Stimulated activated CD4-positive, alpha-beta T cell treated with anti-CD3 and anti-CD28 coated beads, Interleukin-1b, Interleukin-23, amount 100 ng/mL, for 48 hours (primary cell): Measurements from ENCODE around the gene BTD.

Experiments
- DNase-seq: peaks from one replicate; pipeline ENCODE4 v3.0.0-alpha.2; 2020

The BTD gene

DNA sequence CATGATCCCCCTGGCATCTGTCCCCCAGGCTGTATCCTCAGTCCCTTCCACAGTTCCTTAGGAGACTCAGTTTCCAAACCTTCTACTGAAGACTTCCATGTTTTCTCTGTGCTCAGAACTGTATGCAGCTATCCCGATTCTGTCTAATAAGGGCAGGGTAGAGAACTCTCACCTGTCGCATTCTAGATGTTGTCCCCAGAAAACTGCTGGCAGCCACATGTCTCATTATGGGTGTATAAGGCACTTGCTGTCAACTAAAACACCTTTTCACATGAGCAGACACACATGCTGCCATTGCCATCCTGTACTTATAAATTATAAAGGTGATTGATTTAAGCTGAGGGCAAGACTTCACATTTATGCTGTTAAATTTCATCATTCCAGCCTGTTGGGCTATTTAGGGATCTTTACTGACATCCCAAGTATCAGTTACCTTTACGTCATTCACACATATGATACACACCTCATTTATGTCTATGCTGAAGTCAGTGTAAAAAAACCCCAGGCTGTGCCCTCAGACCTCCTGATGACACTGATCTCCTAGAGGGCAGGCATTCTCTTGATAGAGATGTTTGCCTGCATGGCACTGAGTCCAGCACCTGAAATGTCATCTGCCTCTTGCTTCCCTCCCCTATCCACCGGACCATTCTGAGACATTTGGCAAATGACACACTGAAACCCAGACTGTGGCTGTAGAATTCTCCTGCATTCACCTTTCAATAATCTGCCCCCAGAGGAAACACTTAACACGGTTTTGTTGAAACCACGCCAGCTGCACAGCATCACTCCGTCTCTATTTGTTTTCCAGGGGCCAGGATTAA is 35.8 kb downstream of the BTD start:
- no peak for DNase-seq

DNA sequence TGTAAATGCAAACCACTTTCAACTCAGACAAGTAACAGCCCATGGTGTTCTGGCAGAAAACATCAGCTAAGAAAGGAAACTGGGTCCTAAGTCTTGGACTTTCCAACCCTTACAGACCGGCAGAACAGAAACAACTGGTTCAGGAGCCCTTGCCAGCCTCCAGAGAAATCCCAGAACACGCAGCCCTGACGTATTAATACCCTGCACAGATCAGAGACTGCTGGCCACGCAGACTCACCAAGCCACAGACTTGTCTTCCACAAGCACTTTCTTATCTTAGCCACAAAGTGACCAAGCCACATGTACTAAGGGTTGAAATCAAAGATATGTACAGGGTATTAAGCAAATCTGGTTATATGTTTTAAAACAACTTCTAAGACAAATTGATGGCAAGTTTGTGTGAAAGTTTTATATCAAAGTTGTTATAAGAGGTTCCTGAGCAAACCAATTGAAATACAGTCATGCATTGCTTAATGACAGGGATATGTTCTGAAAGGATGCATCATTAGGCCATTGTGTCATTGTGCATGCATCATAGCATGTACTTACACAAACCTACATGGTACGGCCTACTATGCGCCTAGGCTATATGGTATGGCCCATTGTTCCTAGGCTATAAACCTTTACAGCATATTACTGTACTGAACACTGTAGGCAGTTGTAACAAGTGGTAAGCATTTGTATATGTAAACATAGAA is 36.8 kb downstream of the BTD start:
- DNase-seq = no peak

DNA sequence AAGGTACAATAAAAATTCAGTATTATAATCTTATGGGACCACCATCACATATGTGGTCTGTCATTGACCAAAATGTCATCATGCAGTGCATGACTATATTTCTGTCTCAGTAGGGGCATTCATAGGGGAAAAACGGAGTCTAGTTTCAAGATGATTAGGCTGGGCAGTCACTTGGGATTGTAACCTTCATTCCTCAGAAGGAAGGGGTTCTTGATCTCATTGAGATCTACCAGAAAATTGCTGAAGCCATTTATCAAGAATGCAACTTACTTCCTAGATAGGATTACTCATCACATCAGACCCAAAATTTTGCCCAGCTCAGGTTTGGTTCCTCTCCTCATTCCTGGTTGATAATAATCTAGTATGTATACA is 37.3 kb downstream of the BTD start:
- DNase-seq = no peak

DNA sequence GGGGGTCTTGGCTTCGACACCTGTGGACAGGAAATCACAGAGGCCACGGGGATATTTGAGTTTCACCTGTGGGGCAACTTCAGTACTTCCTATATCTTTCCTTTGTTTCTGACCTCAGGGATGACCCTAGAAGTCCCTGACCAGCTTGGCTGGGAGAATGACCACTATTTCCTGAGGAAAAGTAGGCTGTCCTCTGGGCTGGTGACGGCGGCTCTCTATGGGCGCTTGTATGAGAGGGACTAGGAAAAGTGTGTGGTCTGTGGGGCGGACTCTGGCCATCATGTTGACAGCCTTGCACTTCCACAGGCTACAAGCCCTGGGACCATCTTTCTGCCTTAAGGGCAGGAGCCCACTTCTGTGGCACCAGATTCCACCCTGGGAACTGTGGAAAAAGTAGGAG is 43.7 kb downstream of the BTD start:
- DNase-seq = no peak

DNA sequence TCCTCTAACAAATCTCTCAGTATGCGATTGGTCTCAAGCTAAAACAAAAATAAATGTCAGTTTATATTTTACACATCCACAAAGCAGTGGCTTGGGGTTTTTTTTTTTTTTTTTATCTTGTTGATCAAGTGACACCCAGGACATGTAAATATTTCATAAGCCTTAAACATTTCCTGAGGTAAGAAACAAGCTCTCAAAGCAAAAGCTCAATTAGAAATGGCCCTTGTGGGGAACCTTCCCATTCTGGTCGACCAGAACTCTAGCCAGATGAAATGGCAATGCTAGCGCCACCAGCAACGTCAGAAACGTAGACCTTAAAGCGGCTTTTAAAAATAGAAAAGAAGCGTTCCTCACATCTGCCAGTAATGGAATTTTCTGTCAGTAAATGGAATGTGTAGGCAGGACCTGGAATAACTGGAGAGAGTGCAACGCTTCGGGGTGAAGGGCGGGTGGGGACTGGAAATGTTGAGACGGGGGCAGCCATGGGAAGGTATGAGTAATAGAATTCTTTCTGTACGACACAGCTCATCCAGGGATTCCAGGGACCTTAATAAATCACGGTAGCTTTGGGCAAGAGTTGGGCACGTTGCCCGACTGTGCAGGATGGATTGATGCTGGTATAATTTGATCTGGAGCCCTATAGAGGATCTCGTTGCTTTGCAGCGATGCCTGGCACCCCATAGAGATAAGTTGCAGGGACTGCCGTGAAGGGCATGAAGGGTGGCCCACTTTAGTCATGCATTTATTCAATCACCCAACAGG is 44.4 kb downstream of the BTD start:
- no peak for DNase-seq

DNA sequence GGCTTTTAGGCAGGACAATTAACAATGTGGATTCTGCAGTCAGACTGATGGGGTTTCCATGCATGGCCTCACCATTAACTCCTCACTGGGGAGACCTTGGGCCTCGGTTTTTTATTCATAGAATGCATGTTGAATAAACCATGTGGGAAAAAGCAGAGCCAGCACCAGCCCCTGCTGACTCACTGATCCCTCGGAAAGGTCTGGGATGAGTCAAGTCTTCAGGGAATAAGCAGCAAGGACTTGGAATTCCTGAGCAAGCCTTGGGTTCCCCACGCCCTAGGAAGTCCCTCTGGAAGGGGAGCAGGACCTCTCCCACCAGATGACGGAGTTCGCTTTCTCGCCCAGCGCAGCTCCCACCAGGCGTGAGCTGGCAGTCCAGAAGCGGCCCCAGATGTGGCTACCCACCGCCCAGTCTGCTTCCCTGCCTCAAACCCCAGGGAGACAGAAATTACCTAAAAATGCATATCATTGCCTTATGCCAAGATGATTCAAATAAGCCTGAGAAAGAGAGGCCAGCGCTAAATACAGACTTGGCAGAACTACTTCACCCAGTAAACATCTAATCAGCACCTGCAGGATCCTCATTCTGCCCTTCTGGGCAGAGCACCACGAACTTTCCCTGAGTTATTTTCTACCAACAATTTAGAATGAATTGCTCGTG is 45.4 kb downstream of the BTD start:
- no peak for DNase-seq

DNA sequence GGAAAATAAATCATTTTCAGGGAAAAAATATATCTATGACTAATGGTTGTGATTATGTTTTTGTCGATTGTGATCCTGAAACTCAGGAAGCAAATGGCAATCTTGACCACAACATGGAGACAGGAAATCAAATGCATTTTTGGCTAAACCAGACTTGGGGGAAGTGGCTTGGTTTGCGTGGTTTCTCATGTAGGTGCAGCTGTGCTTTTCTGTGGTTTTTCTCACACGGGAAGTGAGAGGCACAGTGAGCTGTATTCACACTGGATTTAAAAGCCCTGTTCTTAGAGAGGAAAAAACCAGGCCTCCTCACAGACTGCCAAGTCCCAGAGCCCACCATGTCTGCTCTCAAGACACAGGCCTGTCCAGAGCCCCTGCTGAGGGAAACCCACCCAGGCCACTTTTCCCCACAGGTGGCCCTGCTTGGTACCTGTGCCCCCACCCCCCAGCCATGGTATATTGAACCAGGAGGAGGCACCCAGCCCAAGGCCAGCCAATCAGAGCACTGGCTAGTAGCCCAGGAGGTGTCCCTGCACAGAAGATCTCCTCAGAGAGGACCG is 46.1 kb downstream of the BTD start:
- DNase-seq = peak; percentile 61

DNA sequence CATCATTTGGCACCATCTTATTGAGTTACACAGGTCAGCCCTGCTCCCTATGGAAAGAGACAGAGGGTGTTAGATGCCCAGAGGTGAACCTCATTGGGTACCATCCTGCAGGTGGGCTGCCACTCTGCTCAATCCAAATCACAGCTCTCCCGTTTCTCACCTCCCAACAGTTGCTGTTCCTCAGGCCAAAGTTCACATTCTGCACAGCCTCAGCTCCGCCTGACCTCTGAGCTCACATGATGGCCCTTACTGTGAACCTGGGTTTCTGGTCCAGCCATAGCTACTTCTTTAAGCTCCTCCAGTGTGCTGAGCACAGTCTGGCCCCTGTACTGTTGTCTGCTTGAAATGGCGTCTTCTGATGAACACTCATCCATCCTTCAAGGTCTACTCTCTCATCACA is 47.8 kb downstream of the BTD start:
- DNase-seq = no peak

DNA sequence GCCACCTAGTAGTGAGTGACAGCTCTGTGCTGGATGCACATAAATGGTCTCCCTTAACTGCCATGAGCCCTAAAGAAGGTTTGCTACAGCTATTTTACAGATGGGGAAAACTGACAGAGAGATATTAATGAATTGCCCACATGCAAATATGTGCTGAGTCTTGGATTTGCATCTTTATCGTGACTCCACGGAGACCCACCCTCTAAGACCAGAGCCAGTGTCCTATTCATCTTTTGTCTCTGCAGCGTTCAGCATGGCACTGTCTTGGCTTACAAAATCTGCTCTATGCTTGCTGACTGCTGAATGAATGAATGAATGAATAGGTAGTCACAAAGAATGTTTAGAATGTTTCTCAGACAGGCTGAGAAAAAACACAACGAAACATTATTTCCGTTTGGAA is 48.3 kb downstream of the BTD start:
- no peak for DNase-seq

DNA sequence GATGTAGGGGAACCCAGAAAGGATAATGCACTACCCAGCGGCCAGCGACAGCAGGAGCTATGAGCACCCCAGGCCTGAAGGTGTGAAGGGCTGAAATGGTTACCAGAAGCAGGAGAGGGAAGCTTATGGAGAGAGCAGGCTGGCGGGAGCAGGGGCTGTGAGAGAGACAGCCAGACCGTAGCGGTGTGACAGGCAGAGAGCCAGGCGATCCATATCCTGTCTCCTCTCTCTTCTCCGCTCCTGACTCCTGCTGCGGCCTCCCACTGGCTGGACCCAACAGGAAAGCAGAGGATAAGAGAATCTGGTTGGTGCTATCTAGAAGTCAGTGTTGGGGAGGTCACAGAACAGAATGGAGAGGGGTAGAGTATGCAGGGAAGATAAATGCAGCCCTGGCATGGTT is 49.9 kb downstream of the BTD start:
- DNase-seq = no peak

DNA sequence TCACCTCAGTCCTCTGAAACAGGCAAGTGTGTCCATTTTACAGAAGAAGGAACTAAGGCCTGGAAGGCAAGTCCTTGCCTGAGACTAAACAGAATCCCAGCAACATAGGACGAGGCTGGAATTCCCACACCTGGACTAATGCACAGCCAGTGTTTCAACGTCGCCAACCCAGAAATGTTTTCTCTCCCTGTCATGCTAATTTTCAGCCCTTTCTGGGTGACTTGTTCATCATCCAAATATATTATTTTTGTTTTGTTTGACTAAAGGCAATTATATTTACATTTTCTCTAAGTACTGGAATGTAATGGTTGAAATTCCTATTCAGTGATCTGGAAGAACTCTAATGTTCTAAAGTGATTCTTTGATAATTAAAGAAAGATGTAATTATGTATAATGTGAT is 51.8 kb downstream of the BTD start:
- no peak for DNase-seq

DNA sequence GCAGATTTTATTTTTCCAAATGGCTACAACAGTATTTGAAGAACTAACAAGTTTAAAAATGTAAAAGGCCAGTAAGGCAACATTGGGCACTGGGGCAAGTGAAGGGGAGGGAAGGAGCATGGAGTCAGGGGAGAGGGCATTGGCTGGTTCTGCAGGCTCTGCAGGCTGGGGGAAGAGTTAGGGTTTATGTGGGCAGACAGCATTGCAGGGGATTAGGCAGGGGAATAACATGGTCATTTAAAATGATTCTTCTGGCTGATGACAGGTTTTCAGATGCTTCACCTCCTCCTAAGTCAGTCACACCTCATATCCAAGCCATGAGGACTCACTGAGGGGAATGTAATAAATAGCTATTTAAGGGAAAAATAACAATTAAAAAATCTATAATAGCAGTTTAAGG is 52.6 kb downstream of the BTD start:
- DNase-seq = no peak

DNA sequence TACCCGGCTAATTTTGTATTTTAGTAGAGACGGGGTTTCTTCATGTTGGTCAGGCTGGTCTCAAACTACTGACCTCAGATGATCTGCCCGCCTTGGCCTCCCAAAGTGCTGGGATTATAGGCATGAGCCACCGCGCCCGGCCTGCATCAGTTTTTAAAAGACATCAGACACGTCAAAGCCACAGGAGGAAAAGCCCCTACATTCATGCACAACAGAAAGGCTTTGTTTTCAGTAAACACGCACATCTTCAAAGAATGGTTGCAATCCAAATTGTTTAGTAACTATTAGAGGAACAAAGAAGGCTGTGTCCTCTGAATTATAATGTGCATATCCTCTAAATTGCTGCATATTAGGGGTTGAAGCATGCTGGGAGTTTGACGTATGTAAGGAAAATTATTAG is 53.3 kb downstream of the BTD start:
- DNase-seq = no peak

DNA sequence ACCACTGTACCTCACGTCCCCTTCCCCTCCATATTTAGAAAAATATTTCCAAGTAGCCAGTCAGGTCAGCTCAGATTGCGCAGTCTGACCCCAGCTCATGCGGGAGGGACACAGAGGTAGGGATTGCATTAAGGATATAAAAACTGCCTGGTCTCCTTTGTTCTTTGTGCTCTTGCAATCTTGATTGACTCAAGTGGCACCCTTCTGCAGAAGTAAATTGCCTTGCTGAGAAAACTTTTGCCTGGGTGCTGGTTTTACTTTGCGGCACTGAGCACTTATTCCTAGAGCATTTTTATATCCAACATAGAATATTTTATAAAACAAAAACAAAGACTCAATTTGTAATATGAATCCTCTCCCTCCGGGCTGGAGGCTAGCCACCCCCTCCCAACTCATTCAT is 54.8 kb downstream of the BTD start:
- DNase-seq = no peak

DNA sequence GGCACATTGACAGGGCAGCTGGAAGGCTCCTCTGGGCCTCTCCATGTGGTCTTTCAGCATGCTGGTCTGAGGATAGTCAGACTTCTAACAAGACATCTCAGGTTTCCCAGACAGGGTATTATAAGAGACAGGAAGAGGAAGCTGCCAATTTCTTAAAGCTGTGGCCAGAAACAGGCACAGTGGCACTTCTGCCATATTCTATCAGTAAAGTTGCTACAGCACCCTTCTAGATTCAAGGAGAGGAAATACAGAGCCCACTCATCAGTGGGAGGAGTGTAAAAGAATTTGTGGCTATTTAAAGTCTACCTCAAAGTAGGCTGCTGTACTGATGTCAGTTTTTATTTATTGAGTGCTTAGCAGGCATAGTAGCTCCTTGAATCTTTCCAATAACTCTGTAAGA is 55.5 kb downstream of the BTD start:
- DNase-seq = no peak

DNA sequence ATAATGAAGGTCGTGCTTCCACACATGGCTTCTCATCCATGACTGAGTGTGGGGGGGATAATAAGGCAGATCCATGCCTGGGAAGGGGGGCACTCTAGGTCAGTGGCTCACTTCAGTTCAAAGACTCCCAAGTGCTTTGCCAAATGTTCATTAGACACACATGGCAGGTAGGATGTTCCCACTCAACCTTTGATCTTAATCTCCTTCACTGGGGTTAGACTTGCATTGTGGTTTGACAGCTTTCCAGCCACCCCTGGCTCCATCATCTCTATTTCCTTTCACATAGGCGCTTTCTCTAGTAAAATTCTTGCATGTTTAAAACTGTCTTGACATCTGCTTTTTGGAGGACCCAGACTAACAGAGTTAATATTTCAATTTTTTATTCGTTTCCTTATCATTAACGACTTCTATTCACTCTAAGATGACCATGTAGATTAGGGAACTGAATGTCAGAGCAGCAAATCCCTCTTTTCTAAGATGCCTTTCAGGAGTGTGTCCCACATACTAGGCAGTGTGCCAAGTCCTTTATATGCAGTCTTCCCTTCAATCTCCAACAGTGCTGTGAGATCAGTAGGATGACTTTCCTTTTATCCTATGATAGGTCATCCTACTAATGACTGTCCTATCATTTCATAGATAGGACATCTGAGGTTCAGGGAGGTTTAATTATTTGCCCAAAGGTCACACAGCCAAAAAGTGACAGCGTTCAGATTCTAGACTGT is 57.9 kb downstream of the BTD start:
- no peak for DNase-seq

DNA sequence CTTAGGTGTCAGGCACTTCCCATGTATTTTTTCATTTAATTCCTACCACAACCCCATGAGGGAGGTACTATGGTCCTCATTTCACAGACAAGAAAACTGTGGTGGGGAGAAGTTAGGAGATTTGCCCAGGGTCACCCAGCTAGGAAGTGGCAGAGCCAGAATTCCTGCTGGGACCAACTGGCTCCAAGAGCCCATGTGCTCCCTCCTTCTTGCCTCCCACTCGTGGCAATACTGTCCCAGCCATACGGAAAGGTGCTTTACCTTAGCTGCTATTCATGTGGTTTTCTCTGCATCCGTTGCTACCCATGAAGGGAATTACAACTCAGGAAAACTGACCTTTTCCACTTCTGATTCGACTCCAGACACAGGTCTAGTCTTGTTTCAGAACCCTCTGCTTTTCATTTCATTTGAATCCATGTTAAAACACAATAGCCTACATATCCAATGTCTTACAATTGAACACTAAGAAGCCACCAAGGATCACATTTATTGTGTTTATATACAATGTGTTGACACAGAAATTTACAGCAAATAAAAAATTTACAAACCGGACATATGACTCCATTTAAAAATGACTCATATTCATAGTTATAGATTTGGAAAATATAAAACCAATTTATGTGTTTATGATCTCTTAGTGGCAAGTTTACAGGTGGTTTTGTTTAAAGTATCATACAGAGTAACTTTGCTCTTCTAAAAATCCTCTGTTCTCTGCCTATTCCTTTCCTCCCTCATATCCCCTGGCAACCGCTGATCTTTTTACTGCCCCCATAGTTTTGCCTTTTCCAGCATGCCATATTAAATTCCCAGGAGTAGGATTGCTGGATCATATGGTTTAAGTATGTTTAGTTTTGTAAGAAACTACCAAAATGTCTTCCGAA is 58.8 kb downstream of the BTD start:
- no peak for DNase-seq

DNA sequence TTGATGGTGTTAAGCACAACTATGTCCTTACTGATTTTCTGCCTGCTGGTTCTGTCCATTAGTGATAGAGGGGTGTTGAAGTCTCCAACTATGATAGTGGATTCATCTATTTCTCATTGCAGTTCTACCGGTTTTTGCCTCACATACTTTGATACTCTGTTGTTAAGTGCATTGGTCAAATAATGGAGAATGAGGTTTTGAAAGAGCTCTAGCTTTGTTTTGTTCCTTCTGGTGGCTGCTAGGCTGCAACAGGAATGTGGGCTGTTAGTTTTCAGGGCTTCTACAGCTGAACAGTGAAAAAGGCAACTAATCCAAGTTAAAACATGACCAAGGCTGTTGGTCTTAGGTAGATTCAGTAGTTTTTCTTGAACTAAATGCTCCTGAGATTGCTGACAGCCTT is 62.6 kb downstream of the BTD start:
- DNase-seq = no peak

DNA sequence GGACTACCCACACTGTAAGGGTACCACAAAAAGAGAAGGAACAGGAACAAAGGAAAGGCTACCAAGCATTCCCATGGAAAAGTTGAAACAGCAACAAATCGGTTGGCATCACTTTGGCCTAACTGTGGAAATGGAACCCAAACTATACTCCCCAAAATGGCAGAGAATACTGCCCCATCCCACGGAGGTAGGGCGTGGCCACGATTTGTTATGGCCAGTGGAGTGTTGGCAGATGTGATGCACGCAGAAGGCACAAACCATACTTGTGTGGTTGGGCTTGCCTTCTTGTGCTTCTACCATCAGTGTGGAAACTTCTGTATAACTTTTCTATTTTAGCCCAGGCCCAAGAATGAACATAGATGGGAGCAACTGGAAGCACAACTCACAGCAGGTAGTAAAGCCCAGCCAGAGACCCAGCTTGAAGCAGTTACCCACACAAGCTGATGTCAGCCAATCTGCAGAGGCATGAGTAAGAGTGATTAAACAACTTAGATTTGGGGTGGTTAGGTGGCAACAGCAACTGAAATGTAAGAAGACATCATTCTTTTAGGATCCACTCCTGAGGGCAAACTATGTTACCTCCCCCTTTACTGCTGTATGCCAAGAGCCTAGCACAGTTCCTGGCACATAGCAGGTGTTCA is 64.1 kb downstream of the BTD start:
- no peak for DNase-seq

DNA sequence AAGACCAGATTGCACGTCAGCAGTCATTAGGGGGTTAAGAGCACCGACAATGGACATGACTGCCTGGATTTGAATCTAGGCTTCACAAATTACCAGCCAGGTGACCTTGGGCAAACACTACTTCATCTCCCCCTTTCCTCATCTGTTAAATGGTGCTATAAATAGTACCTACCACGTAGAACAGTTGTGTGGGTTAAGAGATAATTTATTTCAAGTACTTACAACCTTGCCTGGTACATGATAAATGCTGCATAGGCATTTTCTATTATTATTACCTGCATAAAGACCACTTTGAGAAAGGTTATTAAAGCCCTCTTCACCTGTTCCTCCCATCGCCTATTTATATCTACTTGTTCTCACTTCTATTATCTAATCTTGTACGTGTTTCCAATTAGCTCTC is 64.7 kb downstream of the BTD start:
- no peak for DNase-seq

DNA sequence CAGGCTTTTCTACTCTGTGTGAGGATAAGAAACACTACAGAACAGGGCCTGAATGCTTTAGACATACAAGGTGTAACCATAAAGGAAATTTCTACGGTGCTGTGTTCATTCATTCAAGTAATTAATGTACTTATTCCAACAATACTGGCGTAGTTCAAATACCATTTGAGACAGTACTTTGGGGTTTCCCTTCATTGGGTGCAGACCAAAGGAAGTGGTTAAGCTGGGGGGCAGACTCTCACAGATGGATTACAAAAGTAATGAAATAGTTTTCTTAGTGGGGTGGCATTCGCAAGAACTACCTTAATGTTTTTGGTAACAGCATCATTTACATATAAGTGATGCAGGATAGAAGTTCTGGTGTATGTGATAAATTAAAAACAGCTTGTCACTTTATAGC is 65.9 kb downstream of the BTD start:
- DNase-seq = peak; percentile 19
